Measurements from ENCODE around the gene SLC29A2. TPM values are rescaled to one million over a fixed set of nuclear protein-coding genes. Genes with fewer than 3 reads are reported as not detected.
"Not testable (repeated sequence)": the region's sequence is repeated elsewhere in the genome, so short reads cannot be mapped to it uniquely, and the experiment has no call there.

SLC29A2 gene
- polyA plus RNA-seq, 4 donors = 0.89 to 16.2 (median 6.7) TPM

GRCh38 chr11:66393954-66394353 lies 22.4 kb upstream of the SLC29A2 start:
- 82 to 88% (median 87%) methylated on average over 3 of the region's 3 CpGs for WGBS, 3 donors

GRCh38 chr11:66391322-66391721 lies 19.8 kb upstream of the SLC29A2 start:
- Histone ChIP-seq H3K27ac (ENCODE audit: low read depth in 1 of 3, low read length in 2 of 3) (no peak overlapping the region), H3K4me1 (ENCODE audit: control insufficient read depth in 3 of 3, insufficient read depth in 2 of 3, low read depth in 1 of 3, low read length in 2 of 3) (no peaks in the 10 kb centered on the region), H3K27me3 (ENCODE audit: control insufficient read depth in 3 of 3, insufficient read depth in 3 of 3, low read length in 3 of 3) (no peaks in the 10 kb centered on the region), H3K36me3 (ENCODE audit: control insufficient read depth in 3 of 3, insufficient read depth in 2 of 3, low read depth in 1 of 3, low read length in 3 of 3) (no peaks in the 10 kb centered on the region), H3K9me3 (ENCODE audit: control insufficient read depth in 2 of 2, insufficient read depth in 1 of 2, low read depth in 1 of 2, low read length in 1 of 2) (no peaks in the 10 kb centered on the region), H3K4me3 (ENCODE audit: low read depth in 1 of 3, low read length in 3 of 3) (no peak overlapping the region)
- FAIRE-seq = no peak
- no peak for DNase-seq
- 58 to 81% (median 75%) methylated on average over 6 of the region's 6 CpGs for WGBS, 3 donors

More at GRCh38 chr11:66393954-66394353, 22.4 kb upstream of the SLC29A2 start:
- H3K4me3 ChIP-seq (ENCODE audit: low read depth in 1 of 3, low read length in 3 of 3) = no peak overlapping the region
- FAIRE-seq = no peak
- H3K27ac ChIP-seq (ENCODE audit: low read depth in 1 of 3, low read length in 2 of 3) = no peak overlapping the region
- H3K4me1 ChIP-seq (ENCODE audit: control insufficient read depth in 3 of 3, insufficient read depth in 2 of 3, low read depth in 1 of 3, low read length in 2 of 3) = no peaks in the 10 kb centered on the region
- H3K36me3 ChIP-seq (ENCODE audit: control insufficient read depth in 3 of 3, insufficient read depth in 2 of 3, low read depth in 1 of 3, low read length in 3 of 3) = no peaks in the 10 kb centered on the region
- no peaks in the 10 kb centered on the region for H3K27me3 ChIP-seq (ENCODE audit: control insufficient read depth in 3 of 3, insufficient read depth in 3 of 3, low read length in 3 of 3)
- H3K9me3 ChIP-seq (ENCODE audit: control insufficient read depth in 2 of 2, insufficient read depth in 1 of 2, low read depth in 1 of 2, low read length in 1 of 2) = no peaks in the 10 kb centered on the region
- DNase-seq = no peak

- FAIRE-seq (no peak), DNase-seq (peak; percentile 86)
- Histone ChIP-seq H3K4me1 (ENCODE audit: control insufficient read depth in 3 of 3, insufficient read depth in 2 of 3, low read depth in 1 of 3, low read length in 2 of 3) (no peaks in the 10 kb centered on the region), H3K27ac (ENCODE audit: low read depth in 1 of 3, low read length in 2 of 3) (no peak overlapping the region), H3K9me3 (ENCODE audit: control insufficient read depth in 2 of 2, insufficient read depth in 1 of 2, low read depth in 1 of 2, low read length in 1 of 2) (no peaks in the 10 kb centered on the region), H3K36me3 (ENCODE audit: control insufficient read depth in 3 of 3, insufficient read depth in 2 of 3, low read depth in 1 of 3, low read length in 3 of 3) (no peaks in the 10 kb centered on the region), H3K4me3 (ENCODE audit: low read depth in 1 of 3, low read length in 3 of 3) (no peak overlapping the region), H3K27me3 (ENCODE audit: control insufficient read depth in 3 of 3, insufficient read depth in 3 of 3, low read length in 3 of 3) (no peaks in the 10 kb centered on the region)
- 31 to 32% (median 32%) methylated on average over 8 of the region's 8 CpGs for WGBS, 3 donors
These were observed 17.3 kb upstream of the SLC29A2 start for GRCh38 chr11:66388780-66389386.

GRCh38 chr11:66386171-66387069 lies 14.9 kb upstream of the SLC29A2 start:
- no peak overlapping the region for H3K27ac ChIP-seq (ENCODE audit: low read depth in 1 of 3, low read length in 2 of 3)
- no peaks in the 10 kb centered on the region for H3K27me3 ChIP-seq (ENCODE audit: control insufficient read depth in 3 of 3, insufficient read depth in 3 of 3, low read length in 3 of 3)
- no peaks in the 10 kb centered on the region for H3K4me1 ChIP-seq (ENCODE audit: control insufficient read depth in 3 of 3, insufficient read depth in 2 of 3, low read depth in 1 of 3, low read length in 2 of 3)
- peak overlapping the region in 1 of 3 donors; percentile 2 for H3K4me3 ChIP-seq (ENCODE audit: low read depth in 1 of 3, low read length in 3 of 3)
- FAIRE-seq (no peak), DNase-seq (peak; percentile 82 to 87)
- 6 to 7% (median 7%) methylated on average over 20 of the region's 20 CpGs for WGBS, 3 donors
- H3K36me3 ChIP-seq (ENCODE audit: control insufficient read depth in 3 of 3, insufficient read depth in 2 of 3, low read depth in 1 of 3, low read length in 3 of 3) = no peaks in the 10 kb centered on the region
- H3K9me3 ChIP-seq (ENCODE audit: control insufficient read depth in 2 of 2, insufficient read depth in 1 of 2, low read depth in 1 of 2, low read length in 1 of 2) = no peaks in the 10 kb centered on the region

GRCh38 chr11:66384316-66384715 lies 12.8 kb upstream of the SLC29A2 start:
- not testable (repeated sequence) for H3K9me3 ChIP-seq (ENCODE audit: control insufficient read depth in 2 of 2, insufficient read depth in 1 of 2, low read depth in 1 of 2, low read length in 1 of 2); DNase-seq; H3K4me1 ChIP-seq (ENCODE audit: control insufficient read depth in 3 of 3, insufficient read depth in 2 of 3, low read depth in 1 of 3, low read length in 2 of 3); H3K27ac ChIP-seq (ENCODE audit: low read depth in 1 of 3, low read length in 2 of 3); H3K36me3 ChIP-seq (ENCODE audit: control insufficient read depth in 3 of 3, insufficient read depth in 2 of 3, low read depth in 1 of 3, low read length in 3 of 3); FAIRE-seq; H3K4me3 ChIP-seq (ENCODE audit: low read depth in 1 of 3, low read length in 3 of 3); H3K27me3 ChIP-seq (ENCODE audit: control insufficient read depth in 3 of 3, insufficient read depth in 3 of 3, low read length in 3 of 3)
- 20 to 67% (median 36%) methylated on average over 13 of the region's 13 CpGs for WGBS, 3 donors

GRCh38 chr11:66380264-66380663 lies 8.7 kb upstream of the SLC29A2 start:
- not testable (repeated sequence) for H3K27me3 ChIP-seq (ENCODE audit: control insufficient read depth in 3 of 3, insufficient read depth in 3 of 3, low read length in 3 of 3); H3K36me3 ChIP-seq (ENCODE audit: control insufficient read depth in 3 of 3, insufficient read depth in 2 of 3, low read depth in 1 of 3, low read length in 3 of 3); FAIRE-seq; H3K9me3 ChIP-seq (ENCODE audit: control insufficient read depth in 2 of 2, insufficient read depth in 1 of 2, low read depth in 1 of 2, low read length in 1 of 2); H3K4me1 ChIP-seq (ENCODE audit: control insufficient read depth in 3 of 3, insufficient read depth in 2 of 3, low read depth in 1 of 3, low read length in 2 of 3); DNase-seq; H3K4me3 ChIP-seq (ENCODE audit: low read depth in 1 of 3, low read length in 3 of 3); H3K27ac ChIP-seq (ENCODE audit: low read depth in 1 of 3, low read length in 2 of 3)
- 19 to 22% (median 21%) methylated on average over 7 of the region's 7 CpGs for WGBS, 3 donors

GRCh38 chr11:66373690-66374287 lies 2.2 kb upstream of the SLC29A2 start:
- not testable (repeated sequence) for H3K9me3 ChIP-seq (ENCODE audit: control insufficient read depth in 2 of 2, insufficient read depth in 1 of 2, low read depth in 1 of 2, low read length in 1 of 2); FAIRE-seq; H3K4me3 ChIP-seq (ENCODE audit: low read depth in 1 of 3, low read length in 3 of 3); H3K27me3 ChIP-seq (ENCODE audit: control insufficient read depth in 3 of 3, insufficient read depth in 3 of 3, low read length in 3 of 3); H3K27ac ChIP-seq (ENCODE audit: low read depth in 1 of 3, low read length in 2 of 3); H3K36me3 ChIP-seq (ENCODE audit: control insufficient read depth in 3 of 3, insufficient read depth in 2 of 3, low read depth in 1 of 3, low read length in 3 of 3); DNase-seq
- WGBS, 3 donors = 64 to 79% (median 76%) methylated on average over 8 to 9 of the region's 9 CpGs
- H3K4me1 ChIP-seq (ENCODE audit: control insufficient read depth in 3 of 3, insufficient read depth in 2 of 3, low read depth in 1 of 3, low read length in 2 of 3) = peaks cover 0 to 17% (median 0%) of the 10 kb centered on the region in 3 donors

- peaks cover 0 to 8% (median 0%) of the 10 kb centered on the region in 3 donors for H3K27me3 ChIP-seq (ENCODE audit: control insufficient read depth in 3 of 3, insufficient read depth in 3 of 3, low read length in 3 of 3)
- no peak for FAIRE-seq
These were observed 1.7 kb upstream of the SLC29A2 start for GRCh38 chr11:66373265-66373664.

More at GRCh38 chr11:66373265-66373664, 1.7 kb upstream of the SLC29A2 start:
- Histone ChIP-seq H3K9me3 (ENCODE audit: control insufficient read depth in 2 of 2, insufficient read depth in 1 of 2, low read depth in 1 of 2, low read length in 1 of 2) (no peaks in the 10 kb centered on the region), H3K4me3 (ENCODE audit: low read depth in 1 of 3, low read length in 3 of 3) (no peak overlapping the region), H3K36me3 (ENCODE audit: control insufficient read depth in 3 of 3, insufficient read depth in 2 of 3, low read depth in 1 of 3, low read length in 3 of 3) (peaks cover 0 to 14% (median 0%) of the 10 kb centered on the region in 3 donors), H3K4me1 (ENCODE audit: control insufficient read depth in 3 of 3, insufficient read depth in 2 of 3, low read depth in 1 of 3, low read length in 2 of 3) (peaks cover 0 to 17% (median 0%) of the 10 kb centered on the region in 3 donors), H3K27ac (ENCODE audit: low read depth in 1 of 3, low read length in 2 of 3) (no peak overlapping the region)
- 48 to 67% (median 49%) methylated on average over 5 of the region's 5 CpGs for WGBS, 3 donors
- DNase-seq = no peak
